Kasumi-1 (cell line): ENCODE results near the gene SLC27A1.
"Not testable (repeated sequence)": the region's sequence is repeated elsewhere in the genome, so short reads cannot be mapped to it uniquely, and the experiment has no call there.

ENCODE experiments used
- DNase-seq, 2 experiments: peaks; one replicate each; lab custom pipeline; 2025; lab: John Stamatoyannopoulos, UW

SLC27A1 gene

DNA sequence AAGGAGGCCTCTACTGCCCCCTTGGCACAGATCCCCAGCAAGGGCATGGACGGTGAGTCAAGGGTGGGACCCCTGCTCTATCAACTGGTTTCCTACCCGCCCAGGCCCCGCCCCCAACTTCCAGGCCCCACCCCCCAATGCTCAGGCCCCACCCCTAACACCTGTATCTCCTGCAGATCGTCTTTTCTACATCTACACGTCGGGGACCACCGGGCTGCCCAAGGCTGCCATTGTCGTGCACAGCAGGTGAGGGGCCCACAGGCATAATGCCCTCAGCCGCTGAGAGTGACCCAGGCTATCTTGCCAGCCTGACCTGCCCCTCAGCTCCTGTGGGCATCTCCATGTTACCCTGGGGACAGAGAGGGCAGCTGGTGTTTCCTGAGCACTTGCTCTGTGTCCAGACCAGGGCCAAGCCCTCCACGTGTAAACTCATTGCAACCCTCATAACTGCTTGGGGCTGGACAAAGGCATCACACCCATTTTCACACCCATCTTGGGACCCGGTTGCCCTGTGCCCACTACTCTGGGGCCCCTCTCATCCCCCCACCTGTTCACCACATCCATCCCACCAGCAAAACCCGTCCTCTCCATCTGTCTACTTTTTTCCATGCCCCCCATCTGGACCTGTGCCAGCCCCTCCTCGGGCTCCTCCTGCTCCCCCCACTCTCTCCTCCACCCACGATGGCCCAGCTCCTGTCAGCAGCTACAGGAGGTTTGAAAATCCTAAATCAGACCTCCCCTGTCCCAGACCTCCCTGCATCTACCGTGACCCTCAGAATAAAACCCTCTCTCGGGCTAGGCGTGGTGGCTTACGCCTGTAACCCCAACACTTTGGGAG, 17.2 kb downstream of the SLC27A1 start:
- DNase-seq: no peak

DNA sequence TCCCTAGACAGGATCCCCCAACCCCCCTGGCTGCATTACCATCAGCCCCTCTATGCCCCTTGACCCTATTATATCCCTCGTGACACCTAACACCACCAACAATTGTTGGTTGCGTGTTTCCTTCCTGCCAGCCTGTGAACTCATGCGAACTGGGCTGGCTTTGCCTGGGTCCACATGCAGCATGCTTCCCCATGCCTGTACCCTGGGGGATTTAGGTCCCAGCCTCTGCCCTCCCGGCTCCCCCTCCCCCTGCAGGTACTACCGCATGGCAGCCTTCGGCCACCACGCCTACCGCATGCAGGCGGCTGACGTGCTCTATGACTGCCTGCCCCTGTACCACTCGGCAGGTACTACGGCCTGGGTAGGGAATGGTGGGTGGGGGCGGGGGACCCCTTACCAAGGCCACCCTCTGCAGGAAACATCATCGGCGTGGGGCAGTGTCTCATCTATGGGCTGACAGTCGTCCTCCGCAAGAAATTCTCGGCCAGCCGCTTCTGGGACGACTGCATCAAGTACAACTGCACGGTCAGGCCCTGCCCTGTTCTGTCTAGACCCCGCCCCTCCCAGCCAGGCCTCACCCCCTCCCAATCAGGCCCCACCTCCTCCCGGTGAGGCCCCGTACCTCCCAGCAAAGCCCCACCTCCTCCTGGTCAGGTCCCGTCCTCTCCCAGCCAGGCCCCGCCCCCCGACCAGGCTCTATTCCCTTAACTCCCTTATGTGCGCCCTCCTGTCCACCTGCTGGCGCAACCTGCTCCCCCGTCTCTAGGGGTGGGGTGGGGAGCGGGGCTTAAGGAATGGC, 18.5 kb downstream of the SLC27A1 start:
- peak in 1 of 2 experiments; percentile 15 for DNase-seq

DNA sequence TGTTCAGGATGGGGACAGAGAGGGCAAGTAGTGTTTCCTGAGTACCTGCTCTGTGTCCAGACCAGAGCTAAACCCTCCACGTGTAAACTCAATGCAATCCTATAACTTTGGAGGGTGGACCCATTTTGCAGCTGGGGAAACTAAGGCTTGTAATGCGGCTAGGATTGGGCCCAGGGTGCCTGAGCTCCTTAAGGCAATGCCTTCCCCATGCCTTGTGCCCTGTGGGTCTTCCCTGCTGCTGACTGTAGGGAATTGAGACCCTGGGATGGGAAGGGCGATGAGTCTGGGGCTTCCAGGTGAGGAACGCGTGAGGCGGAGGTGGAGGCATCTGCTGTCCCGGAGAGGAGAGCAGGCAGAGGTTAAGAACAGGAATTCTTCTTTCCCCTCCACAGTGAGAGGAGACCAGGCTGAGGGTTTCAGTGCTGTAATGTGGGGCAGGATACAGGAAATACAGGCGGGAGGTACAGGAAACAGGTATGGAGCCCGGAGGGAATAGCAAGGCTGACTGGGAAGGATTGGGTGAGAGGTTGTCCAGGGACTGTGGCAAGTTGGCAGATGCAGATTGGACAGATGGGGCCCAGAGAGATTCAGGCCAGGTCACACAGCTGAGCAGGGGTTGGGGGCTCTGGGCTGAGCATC, 19.2 kb downstream of the SLC27A1 start:
- DNase-seq: no peak

DNA sequence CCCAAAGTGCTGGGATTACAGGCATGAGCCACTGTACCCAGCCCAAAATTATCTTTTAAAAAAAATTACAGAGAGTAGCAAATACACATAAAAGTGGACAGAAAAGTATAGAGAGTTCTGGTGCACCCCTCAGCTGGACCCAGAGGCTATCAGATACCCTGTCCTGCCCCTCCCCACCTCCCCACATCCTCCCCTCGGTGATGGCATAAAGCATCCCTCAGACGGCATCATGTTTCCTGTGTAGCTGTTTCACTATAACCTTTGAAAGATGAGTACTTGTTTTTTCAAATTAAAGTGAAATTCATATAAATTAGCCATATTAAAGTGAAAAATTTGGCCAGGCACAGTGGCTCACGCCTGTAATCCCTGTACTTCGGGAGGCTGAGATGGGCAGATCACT, 20.1 kb downstream of the SLC27A1 start:
- no peak for DNase-seq

DNA sequence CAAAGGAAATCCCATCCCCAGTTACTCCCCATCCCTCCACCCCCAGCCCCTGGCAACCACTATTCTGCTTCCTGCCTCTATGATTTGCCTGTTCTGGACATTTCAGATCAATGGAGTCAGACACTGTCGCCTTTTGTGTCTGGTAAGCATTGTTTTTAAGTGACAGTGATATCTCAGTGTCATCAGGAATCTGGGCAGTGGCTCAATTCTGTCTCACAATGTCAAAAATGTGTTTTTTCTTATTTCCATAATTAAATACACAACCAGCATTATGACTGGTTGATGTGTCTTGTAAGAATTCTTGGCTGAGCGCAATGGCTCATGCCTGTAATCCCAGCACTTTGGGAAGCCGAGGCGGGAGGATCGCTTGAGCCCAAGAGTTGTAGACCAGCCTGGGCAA, 21.0 kb downstream of the SLC27A1 start:
- DNase-seq: no peak

DNA sequence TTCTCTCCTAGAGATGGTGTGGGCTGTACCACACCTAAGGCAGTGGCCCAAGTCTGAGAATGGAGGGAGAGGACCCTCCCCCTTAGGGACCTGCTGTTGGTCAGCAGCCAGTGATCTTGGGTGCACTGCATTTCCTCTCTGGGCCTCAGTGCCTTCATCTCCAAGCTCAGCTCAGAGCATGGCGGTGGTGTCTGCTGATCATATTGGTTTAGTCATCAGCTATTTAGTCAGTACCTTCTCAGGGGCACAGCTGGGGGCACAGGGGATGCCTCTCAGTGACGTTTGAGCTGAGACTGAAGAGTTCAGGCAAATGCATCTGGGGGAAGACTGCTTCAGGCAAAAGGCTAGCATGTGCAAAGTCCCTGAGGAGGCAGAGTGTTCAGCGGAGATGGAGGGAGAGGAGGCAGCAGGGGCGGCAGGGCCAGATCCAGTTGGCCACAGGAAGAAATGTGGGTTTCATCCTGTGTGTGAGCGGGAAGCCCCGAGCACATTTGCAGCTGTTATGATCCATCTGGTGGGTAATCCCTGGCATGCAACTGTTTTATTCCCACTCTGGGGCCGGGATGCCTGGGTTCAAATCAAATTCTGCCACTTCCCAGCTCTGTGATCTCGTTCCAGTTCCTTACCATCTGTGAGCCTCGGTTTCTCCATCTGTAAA, 25.4 kb downstream of the SLC27A1 start:
- DNase-seq: no peak

DNA sequence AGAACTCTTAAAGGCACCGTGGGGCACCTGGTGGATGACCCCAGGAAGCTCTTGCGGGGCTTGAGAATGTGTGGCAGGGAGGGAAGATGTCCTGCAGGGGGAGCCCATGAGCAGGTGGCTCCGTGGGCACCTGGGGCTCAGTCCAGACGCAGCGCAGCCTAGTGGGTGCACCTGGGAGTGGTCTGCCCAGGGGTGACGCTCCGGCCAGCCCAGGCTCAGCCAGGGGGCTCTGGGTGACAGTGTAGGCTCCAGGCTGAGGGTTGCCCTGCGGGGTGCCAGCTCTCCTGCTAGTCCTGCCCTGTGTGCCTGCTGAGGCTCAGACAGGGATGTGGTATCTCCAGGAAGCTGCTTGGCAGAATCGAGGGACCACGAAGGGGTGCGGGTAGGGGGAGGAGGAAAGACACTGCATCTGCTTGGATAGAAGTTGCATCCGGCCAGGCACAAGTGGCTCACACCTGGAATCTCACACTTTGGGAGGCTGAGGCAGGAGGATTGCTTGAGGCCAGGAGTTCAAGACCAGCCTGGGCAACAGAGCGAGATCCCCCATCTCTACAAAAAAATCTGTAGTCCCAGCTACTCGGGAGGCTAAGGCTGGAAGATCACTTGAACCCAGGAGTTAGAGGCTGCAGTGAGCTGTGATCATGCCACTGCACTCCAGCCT, 26.1 kb downstream of the SLC27A1 start:
- peak; percentile 72 to 75 for DNase-seq

DNA sequence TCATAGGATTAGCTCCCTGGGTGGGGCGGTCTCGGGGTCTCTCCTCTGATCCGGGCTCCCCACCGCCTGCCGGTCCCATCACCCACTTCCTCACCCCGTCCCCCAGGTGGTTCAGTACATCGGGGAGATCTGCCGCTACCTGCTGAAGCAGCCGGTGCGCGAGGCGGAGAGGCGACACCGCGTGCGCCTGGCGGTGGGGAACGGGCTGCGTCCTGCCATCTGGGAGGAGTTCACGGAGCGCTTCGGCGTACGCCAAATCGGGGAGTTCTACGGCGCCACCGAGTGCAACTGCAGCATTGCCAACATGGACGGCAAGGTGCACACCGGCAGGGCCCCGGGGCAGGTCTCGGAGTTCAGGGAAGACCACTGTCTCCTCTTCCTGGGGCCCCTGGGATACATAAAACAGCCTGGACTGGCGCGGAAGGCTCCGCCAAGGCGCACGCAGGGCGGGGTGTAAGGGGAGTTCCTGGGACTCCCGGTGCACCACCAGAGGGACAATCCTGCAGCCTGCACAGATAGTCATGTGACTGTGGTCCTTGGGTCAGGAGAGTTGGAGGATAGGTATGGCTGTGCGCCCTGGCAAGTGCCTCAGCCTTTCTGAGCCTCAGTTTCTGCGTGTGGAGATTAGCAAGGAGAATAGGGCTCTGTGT, 26.9 kb downstream of the SLC27A1 start:
- no peak for DNase-seq

DNA sequence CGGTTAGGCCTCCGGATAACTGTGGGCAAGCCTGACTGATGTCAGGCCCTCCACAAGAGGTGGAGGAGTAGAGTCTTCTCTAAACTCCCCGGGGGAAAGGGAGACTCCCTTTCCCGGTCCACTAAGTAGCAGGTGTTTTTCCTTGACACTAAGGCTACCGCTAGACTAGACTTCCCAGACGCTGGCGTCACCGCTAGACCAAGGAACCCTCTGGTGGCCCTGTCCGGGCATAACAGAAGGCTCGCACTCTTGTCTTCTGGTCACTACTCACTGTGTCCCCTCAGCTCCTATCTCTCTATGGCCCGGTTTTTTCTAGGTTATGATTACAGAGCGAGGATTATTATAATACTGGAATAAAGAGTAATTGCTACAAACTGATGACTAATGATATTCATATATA, 28.7 kb downstream of the SLC27A1 start:
- not testable (repeated sequence) for DNase-seq

DNA sequence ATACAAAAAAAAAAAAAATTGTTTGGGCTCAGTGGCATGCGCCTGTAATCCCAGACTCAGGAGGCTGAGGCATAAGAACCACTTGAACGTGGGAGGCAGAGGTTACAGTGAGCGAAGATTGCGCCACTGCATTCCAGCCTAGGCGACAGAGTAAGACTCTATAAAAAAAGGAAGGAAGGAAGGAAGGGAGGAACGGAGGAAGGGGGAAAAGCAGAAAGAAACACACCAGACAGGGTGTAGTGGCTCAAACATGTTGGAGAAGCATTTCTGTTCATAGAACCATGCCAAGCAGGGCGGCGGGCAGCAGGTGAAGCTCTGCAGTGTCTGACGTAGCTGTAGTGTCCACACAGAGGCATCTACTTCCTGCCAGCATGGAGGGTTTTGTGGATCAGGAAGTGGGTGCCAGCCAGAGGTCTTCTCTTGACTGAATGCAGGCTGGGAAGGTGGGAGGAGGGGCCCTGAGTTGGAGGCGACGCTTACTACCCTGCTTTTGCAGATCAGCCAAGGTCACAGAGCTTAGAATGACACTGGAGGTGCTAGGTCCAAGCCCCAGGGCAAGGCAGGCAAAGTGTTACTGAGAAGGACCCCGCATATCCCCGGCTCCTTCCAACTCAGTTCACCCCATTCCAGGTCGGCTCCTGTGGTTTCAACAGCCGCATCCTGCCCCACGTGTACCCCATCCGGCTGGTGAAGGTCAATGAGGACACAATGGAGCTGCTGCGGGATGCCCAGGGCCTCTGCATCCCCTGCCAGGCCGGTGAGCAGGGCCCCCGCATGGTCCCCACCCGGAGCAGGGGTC, 29.5 kb downstream of the SLC27A1 start:
- peak; percentile 91 to 95 for DNase-seq

DNA sequence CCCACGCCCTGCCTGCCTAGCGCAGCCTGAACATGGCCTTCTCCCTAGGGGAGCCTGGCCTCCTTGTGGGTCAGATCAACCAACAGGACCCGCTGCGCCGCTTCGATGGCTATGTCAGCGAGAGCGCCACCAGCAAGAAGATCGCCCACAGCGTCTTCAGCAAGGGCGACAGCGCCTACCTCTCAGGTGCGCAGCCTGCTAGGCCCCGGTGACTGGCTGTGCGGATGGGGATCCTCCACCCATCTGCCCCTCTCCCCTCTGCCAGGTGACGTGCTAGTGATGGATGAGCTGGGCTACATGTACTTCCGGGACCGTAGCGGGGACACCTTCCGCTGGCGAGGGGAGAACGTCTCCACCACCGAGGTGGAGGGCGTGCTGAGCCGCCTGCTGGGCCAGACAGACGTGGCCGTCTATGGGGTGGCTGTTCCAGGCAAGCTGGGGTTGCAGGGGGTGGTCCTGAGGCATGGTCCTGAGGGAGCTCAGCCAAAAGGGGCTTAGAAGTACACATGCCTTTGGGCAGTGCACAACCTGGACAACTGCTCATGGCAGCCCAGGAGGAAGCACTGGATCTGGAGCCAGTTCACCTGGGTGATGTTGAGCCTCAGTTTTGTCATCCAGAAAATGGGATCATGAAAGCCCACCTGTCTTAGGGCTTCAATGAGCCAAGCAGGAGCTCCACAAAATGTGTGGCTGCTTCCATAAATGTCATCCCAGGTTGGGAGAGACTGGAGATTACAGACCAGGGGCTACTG, 30.3 kb downstream of the SLC27A1 start:
- no peak for DNase-seq

DNA sequence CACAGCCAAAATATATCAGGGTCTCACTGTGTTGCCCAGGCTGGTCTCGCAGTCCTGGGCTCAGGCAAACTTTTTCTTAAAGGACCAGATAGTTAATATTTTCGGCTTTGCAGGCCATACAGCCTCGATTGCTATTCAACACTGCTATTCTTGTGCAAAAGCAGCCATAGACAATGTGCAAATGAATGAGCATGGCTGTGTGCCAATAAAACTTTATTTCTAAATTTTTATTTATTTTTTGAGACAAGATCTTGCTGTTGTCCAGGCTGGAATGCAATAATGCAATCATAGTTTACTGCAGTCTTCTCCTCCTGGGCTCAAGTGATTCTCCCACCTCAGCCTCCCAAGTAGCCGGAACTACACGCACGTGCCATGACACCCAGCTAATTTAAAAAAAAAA, 32.9 kb downstream of the SLC27A1 start:
- DNase-seq: no peak

DNA sequence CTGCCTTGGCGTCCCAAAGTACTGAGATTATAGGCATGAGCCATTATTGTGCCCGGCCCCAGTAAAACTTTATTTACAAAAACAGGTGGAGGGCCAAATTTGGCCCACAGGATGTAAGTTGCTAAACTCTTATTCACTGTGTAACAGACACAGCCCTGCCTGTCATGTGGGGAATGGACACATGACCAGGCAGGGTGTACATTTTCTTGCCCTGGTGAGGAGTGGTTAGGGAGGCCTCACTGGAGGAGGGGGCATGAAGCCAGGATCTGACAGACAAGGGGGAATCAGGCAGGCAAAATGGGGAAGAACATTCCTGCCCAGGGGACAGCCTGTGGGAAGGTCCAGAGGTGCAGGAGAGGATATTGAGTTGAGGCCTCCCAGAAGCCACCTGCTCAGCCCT, 33.7 kb downstream of the SLC27A1 start:
- DNase-seq: no peak

DNA sequence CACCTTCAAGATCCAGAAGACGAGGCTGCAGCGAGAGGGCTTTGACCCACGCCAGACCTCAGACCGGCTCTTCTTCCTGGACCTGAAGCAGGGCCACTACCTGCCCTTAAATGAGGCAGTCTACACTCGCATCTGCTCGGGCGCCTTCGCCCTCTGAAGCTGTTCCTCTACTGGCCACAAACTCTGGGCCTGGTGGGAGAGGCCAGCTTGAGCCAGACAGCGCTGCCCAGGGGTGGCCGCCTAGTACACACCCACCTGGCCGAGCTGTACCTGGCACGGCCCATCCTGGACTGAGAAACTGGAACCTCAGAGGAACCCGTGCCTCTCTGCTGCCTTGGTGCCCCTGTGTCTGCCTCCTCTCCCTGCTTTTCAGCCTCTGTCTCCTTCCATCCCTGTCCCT, 34.1 kb downstream of the SLC27A1 start:
- DNase-seq: no peak

DNA sequence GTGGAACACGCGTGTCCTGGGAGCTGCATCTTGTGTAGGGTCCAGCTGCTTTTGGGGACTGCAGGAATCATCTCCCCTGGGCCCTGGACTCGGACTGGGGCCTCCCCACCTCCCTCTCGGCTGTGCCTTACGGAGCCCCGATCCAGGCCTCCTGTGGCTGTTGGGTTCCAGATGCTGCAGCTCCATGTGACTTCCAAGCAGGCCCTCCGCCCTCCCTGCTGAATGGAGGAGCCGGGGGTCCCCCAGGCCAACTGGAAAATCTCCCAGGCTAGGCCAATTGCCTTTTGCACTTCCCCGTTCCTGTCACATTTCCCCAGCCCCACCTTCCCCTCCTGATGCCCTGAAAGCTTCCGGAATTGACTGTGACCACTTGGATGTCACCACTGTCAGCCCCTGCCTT, 34.9 kb downstream of the SLC27A1 start:
- no peak for DNase-seq

DNA sequence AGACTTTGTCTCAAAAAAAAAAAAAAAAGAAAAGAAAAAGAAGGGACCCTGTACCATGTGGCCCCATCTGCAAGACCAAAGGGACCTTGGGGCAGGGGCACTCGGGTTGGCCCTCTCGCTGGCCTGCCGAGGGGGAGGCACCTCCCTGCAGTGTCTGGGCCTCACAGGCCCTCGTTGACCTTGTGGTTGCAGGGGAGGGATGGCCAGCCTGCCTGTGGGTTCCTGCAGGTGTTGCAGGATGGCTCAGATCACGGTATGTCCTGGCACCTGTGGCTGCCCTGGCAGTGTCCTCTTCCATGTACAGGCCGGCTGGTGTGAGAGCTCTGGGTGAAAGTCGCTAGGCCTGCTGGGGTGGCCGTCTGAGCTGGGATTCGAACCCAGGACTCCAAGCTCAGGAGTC, 36.4 kb downstream of the SLC27A1 start:
- DNase-seq: no peak

DNA sequence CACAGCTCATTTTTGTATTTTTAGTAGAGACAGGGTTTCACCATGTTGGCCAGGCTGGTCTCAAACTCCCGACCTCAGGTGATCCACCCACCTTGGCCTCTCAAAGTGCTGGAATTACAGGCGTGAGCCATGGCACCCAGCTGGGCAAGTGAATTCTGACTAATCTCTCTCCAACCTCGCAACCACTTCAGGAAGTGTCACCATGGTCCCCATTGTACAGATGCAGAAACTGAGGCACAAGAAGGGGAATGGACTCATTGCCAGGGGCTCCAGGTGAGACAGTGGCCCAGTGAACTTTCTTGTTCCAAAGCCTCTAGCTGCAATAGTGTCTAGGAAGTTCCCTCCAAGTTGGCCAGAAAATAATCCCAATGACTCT, 38.2 kb downstream of the SLC27A1 start:
- DNase-seq: not testable (repeated sequence)

DNA sequence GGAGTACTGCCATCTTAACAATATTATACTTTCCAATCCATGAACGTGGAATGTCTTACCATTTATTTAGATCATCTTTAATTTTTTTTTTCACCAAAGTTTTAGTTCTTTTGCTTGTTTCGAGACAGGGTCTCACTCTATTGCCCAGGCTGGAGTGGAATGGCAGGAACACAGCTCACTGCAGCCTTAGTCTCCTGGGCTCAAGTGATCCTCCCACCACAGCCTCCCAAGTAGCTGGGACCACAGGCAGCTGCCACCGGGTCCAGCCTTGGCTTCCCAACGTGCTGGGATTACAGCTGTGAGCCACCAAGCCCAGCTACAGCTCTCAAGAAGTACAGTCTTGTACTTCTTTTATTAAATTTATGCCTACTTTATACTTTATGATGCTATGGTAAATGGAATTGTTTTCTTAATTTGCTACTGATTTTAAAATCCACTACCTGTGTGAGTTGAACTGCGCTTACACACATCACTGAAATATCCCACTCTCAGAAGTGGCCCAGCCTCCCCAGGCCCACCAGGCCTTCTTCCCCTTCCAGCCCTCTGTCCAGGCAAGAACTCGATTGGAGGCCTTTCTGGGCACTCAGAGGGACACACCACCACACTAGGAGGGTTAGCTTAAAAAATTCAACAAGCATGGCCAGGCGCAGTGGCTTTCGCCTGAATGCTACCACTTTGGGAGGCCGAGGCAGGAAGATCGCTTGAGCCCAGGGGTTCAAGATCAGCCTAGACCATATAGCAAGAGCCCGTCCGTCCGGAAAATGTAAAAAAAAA, 40.1 kb downstream of the SLC27A1 start:
- no peak for DNase-seq
